ENCODE measurements around the gene LIF.
A peak's percentile ranks its signal among the peaks of the same experiment; 100 is the strongest.

LIF gene

DNA sequence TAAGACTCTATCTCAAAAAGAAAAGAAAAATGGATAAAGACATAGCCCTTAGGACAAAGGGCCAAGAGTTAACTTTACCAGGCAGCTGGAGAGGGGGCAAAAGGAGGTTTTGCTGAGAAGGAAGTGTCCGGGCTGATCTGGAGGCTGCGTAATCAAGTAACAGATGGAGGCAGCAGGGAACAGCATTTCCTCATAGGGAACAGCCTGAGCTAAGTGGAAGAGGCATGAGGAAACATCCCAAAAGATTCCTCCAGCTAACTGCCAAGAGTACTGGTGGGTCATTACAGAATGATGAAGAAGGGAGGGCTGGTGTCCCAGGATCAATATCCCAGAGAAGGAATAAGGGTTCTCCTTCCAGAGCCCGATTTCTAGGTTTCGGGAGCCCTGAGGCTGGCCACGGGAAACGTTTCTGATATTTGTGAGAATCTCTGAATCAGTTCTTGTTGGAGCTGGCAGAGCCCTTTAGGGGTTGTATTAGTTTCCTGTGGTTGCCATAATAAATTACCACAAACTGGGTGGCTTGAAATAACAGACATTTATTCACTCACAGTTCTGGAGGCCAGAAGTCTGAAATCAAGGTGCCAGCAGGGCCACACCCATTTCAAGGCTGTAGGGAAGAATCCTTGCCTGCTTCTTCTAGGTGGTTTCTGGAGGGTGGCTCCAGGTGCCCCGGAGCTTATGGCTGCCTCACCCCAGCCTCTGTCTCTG, 21.2 kb downstream of the LIF start:
- TF ChIP-seq CTCF (IDR thresholded peaks at IDR 0.05; ENCODE audit: extremely low read depth, insufficient read depth, missing control alignments): no peak
- in situ Hi-C loops (cut with MboI; ENCODE audit: low pct_unique_long_range_greater_than_20kb, low sequenced_read_pairs, unreplicated experiment): no loop called here
- DNase-seq (ENCODE audit: low spot score): no peak

DNA sequence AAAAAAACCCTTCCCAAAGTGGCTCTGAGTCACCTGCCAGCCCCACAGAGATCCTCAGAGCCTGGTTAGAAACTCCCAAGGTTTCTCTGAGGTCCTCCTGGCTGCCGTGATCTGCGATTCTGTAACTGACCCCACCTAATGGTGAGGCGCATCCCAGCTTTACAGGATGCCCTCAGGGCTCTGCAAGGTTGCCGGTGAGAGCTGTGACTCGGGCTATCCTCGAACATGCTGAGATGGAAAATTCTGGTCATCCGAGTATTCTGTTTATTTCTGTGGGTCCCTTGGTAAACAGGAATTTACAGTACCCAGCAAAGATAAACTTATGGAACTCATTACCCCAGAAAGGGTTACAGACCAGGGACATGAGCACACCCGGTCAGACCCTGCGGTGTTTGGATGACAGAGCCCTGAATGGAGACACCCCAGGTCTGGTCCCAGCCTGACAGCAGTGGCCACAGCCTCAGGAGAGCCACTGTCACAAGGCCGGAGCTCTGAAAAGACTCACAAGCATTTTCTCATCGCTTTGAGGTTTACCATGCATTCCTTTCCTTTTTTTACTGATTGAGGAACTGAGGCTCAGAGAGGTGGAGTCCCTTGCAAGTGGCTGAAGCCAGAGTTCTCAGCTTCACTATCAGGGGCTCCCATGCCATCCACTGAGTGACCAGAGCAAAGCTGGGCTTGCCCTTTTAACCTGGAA, 22.2 kb downstream of the LIF start:
- no peak for TF ChIP-seq CTCF (IDR thresholded peaks at IDR 0.05; ENCODE audit: extremely low read depth, insufficient read depth, missing control alignments)
- in situ Hi-C loops (cut with MboI; ENCODE audit: low pct_unique_long_range_greater_than_20kb, low sequenced_read_pairs, unreplicated experiment): no loop called here
- no peak for DNase-seq (ENCODE audit: low spot score)

DNA sequence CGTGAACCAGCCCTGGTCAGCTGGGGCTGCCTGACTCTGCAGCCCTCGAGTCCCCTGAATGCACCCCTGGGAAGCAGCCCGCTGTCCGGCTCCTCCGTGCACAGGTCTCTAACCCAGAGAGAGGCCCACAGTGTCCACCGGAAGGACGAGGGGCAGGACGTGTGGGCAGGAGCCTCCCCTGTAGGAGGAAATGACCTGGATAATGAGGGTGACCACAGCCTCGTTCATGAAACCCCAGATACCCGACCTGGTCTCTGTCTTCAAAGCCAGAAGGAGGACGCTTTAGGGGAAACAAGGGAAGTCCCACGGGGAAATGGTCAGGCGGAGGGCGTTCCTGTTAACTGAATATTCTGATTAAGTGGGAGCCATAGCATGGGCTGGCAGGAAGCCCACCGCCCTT, 23.3 kb downstream of the LIF start:
- TF ChIP-seq CTCF (IDR thresholded peaks at IDR 0.05; ENCODE audit: extremely low read depth, insufficient read depth, missing control alignments): no peak
- DNase-seq (ENCODE audit: low spot score): no peak
- in situ Hi-C loops (cut with MboI; ENCODE audit: low pct_unique_long_range_greater_than_20kb, low sequenced_read_pairs, unreplicated experiment): no loop called here

- DNase-seq (ENCODE audit: low spot score): no peak
- no peak for TF ChIP-seq CTCF (IDR thresholded peaks at IDR 0.05; ENCODE audit: extremely low read depth, insufficient read depth, missing control alignments)
- in situ Hi-C loops (cut with MboI; ENCODE audit: low pct_unique_long_range_greater_than_20kb, low sequenced_read_pairs, unreplicated experiment): no loop called here
These were observed 24.2 kb downstream of the LIF start for GRCh38 chr22:30222321-30222720.

GRCh38 chr22:30221121-30221992, 25.2 kb downstream of the LIF start:
- in situ Hi-C loops (cut with MboI; ENCODE audit: low pct_unique_long_range_greater_than_20kb, low sequenced_read_pairs, unreplicated experiment): no loop called here
- no peak for TF ChIP-seq CTCF (IDR thresholded peaks at IDR 0.05; ENCODE audit: extremely low read depth, insufficient read depth, missing control alignments)
- DNase-seq (ENCODE audit: low spot score): peak; percentile 53

DNA sequence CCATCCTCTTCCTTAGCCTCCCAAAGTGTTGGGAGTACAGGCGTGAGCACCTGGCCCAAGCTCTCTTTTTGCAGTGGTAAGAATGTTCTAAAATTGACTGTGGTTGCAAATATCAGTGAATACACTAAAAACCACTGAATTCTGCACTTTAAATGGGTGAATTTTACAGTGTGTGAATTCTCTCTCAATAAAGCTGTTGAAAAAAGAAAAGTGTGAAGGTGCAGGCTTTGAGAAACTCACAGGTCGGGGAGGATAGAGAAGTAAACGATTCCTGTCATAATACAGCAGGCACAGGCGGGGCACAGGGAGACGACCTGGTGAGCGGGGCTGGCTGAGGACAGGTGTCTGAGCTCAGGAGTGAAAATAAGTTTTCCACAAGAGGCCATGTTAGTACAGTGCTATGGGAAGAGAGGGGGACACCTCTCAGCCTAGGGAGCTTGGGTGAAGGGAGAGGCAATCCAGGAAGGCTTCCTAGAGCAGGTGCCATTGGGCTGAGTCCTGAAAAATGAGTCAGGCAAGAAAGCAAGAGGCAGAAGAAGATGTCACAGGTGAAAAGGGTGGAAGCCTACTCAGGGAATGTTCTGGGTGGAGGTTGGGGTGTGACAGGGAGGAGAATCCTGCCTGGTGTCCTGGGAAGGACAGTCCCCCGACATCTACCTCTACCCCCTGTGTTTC, 26.1 kb downstream of the LIF start:
- in situ Hi-C loops (cut with MboI; ENCODE audit: low pct_unique_long_range_greater_than_20kb, low sequenced_read_pairs, unreplicated experiment): no loop called here
- TF ChIP-seq CTCF (IDR thresholded peaks at IDR 0.05; ENCODE audit: extremely low read depth, insufficient read depth, missing control alignments): no peak
- DNase-seq (ENCODE audit: low spot score): no peak
